GM19043 (cell line): ENCODE results near the gene LAPTM5.
"Not testable (repeated sequence)": the region's sequence is repeated elsewhere in the genome, so short reads cannot be mapped to it uniquely, and the experiment has no call there.

Experiments used
- ATAC-seq: cut with Tn5 transposase; IDR thresholded peaks from one replicate; pipeline ENCODE4 v1.9.1; 2021; ENCODE audit warnings: low read depth; ENCODE audit not compliant: unreplicated experiment

LAPTM5 gene

DNA sequence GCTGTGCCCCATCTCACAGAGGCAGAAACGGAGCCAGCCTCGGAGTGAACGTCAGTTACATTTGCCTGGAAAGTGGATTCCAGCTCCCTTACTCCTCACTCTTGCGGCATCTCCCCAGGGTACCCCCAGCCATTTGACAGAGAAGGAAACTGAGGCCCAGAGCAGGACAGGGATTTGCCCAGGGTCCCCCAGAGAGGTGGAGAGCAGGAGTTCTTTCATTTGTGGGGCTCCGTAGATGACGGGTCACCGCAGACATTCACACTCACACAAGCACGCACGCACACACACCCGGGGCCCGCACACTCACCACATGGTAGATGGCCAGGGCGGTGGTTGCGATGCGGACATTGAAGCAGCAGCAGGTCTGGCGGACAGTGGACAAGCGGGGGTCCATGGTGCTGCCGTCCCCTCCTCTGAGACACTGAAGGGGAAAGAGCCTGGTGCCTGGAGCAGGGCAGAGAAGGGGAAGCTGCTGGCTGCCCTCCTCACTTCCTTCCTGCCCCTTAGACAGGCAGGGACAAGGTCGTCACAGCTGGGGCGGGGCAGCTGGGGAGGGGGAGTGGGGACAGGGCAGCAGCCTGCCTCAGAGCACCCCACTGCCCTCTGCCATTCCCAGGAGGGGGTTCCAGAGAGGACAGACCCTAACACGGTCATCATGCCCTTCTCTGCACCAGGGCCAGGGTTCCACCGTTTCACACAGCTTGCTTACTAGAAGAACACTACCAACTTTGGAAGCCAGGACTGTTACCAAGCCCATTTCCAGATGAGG is at the start of gene LAPTM5:
TSS of gene LAPTM5 (minus strand) at position 423 of the 769 bp plus-strand sequence. CDS start at position 394, 29 bp downstream.
- ATAC-seq: no peak

DNA sequence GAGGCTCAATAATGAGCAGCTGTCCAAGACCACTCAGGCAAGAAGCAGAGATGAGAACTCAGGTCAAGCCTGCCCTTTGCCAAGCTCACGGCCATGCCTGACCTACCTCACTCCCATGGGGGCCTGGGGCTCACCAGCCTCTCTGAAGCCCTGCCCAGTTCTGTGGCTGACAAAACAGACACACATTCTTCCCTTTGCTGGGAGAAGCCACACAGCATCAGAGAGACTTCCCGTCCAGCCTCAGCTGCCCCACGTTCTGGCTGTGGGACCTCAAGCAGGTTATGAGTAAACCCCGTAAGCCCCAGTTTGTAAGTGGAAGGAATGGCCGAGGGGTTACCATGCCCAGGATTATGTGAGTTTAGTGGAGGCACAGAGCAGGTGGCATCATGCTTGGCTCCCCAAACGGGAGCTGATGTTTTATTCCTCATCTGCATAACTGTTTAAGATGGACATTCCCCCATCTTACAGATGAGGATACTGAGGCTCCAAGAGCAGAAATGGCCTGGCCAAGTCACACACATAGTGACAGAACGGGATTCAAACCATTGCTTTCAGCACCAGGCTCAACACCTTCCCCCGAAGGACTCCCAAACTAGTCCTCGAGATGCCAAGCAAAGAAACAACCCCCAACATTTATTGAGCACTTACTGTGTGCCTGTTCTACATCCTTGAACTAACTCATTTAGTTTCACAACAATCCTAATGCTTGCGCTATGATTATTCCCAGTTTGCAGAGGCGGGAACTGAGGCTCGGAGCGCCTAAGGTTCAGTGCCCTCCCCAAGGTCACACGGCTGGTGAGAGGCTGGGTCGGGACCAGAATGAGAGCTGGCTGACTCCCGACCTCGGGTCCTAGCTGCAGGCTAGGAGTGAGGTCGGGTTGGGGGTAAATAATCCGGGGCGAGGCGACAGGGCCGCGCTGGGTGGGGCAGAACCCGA is 49.1 kb upstream of the LAPTM5 start:
- no peak for ATAC-seq

DNA sequence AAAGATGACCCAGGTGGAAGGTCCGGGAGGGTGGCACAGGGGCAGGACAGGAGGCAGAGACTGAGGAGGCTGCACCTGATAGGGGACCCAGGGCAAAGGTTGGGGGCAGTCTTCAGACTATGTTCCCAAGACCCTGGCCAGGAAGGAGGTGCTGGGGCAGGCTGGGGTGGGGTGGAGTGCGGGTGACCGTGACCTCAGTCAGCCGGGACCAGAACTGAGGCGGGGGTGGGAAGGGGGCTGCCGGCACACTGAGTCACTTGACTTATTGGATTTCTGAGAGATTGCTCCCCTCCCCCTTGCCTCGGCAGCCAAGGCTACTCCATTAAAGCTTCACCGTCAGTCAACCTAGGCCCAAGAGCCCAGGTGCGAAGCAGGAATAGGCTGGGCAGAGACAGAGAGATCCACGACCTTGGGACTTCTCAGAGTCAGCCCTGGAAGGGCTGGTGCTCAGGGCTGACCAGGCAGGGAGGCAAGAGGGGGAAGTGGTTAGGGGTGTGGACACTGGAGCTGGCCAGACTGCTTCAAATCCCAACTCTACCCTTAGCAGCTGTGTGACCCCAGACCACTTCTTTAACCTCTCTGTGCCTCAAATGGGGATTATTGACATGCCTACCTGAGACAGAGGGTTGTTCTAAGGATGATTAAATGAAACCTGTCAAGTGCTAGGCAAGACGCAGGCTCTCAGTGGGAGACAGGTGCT is 47.9 kb upstream of the LAPTM5 start:
- ATAC-seq: no peak

DNA sequence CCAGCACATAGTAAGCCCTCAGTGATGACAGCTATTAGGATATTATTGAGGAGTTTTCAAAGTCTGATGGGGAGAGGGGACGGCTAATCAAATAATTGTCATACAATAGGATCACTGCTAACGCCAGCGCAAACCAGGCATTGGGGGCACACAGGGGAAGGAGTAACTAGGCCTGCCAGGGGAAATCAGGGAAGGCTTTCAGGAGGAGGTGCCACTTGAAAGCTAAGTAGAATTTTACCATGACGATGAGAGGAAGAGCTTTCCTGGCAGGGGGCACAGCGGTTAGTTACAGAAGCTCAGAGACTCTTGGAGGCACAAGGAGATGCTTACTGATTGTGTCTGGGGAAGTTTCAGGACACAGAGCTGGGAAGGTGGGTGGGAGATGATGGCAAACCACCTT is 47.2 kb upstream of the LAPTM5 start:
- no peak for ATAC-seq

- no peak for ATAC-seq
Measured at GRCh38 chr1:30804352-30804751, 46.8 kb upstream of the LAPTM5 start.

DNA sequence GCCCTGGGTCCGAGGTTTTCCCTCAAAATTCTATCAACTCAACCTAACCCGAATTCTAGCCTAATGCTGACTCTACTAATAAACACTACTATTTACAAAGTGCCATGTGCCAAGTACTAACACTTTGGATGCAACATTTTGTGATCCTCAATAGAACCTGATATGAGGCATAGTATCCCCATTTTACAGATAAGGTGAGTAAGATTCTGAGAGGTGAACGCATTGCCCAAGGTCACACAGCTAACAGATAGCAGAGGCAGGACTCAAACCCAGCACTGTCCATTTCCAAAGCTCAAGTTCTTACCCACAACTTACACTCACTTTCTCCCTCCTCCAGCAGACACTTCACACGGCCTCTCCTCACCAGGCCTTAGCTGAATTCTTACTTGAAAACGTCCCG is 46.0 kb upstream of the LAPTM5 start:
- no peak for ATAC-seq

DNA sequence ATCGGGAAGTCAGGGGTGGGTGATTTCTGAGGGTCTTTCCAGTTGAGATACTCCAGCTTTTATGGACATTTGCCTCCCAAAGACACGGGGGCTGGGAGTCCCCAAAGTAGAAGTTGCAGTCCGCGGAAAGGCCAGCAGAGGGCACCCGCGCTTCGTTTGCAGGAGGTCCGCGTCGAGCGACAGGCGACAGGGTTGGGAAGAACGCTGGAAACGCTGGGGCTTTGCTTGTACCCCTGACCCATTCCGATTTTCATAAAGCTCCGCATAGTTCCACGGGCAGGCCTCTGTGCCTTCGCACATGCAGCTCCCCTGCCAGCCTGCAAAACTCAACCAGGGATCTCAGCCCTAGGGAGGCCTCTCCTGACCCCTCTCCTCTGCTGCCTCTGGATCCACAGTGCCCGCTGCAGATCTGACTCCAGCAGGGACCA is 44.2 kb upstream of the LAPTM5 start:
- no peak for ATAC-seq

- no peak for ATAC-seq
Measured at GRCh38 chr1:30799233-30799511, 41.6 kb upstream of the LAPTM5 start.

- no peak for ATAC-seq
Measured at GRCh38 chr1:30798389-30799232, 41.0 kb upstream of the LAPTM5 start.

DNA sequence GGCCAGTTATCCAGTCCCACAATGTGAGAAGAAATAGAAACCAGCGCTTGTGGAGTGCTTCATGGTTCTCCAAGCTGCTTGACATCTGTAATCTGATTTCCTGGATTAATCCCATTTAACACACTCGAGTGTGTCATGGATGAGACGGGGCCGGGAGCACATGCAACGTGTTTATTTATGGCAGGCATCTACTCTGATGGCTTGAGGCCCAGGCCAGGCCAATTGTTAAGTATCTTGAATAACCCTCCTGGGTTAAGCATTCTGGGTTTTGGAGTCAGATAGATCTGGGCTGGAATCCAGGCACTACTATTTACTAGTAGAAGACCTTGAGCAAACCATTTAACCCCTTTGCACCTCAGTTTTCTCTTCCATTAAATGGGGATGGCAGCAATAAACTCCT is 37.5 kb upstream of the LAPTM5 start:
- no peak for ATAC-seq

- no peak for ATAC-seq
Measured at GRCh38 chr1:30794260-30794659, 36.7 kb upstream of the LAPTM5 start.

DNA sequence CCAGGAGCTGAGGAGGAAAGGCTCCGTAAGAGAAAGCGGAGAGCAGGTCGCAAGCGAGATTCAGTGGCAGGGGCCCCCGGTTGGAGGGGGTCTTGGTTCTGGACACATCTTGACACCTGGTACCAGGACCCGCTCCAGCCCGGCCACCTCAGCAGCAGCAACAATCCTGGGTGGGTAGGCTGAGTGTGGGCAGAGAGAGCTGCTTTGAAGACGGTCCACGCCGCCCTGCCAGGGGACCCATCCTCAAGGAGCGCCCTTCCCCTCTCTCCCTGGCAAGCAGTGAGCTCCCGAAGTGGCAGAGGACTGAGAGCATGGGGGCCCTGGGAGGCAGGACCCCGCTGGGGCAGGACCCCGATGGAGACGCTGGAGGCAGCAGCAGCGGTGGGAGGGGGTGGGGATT is 35.6 kb upstream of the LAPTM5 start:
- no peak for ATAC-seq

DNA sequence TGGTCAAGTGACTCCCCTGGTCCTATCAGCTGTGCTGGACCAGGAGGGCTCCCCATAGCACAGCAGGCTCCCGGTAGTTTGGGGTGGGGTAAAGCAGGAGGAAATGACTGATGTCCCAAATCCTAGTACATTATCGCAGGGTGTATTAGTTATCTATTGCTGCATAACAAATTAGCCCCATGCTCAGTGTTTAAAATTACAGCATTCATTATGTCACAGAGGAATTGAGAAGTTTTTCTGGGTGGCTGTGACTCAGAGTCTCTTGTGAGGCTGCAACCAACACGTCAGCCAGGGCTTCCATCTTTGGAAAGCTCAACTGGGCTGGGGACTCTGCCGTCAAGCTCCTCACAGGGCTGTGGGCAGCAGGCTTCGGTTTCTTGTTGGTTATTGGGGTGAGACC is 34.3 kb upstream of the LAPTM5 start:
- no peak for ATAC-seq

DNA sequence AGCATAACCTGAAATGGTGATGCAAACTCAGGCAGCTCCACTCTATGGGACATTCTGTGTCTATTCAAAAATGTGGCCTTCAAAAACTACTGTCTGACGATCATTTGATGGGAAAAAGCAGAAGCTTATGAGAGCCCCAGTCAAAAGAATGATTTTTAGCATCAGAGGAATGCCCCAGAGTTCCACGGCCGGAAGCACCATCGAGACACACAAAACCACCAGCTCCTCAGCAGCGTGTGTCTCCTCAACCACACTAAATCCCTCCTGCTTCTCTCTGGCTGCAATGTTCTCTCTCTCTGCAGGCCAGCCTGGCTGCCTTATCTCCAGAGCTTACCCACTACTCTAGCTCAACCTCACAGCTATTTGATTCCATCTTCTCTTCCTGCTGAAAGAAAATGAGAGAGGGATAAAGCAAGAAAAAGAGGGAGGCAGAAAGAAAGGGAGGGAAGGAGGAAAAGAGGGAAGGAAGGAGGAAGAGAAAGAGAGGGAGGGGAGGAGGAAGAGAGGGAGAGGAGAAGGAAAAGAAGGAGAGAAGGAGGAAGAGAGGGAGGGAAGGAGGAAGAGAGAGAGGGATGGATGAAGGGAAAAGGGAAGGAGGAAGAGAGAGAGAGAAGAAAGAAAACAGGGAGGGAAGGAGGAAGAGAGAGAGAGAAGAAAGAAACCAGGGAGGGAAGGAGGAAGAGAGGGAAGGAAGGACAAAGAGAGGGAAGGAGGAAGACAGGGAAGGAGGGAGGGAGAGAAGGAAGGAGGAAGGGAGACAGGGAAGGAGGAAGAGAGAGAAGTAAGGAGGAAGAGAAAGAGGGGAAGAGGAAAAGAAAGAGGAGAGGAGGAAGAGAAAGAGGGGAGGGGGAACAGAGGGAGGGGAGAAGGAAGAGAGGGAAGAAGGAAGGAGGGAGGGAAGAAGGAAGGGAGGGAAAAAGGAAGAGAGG is 33.5 kb upstream of the LAPTM5 start:
- no peak for ATAC-seq

DNA sequence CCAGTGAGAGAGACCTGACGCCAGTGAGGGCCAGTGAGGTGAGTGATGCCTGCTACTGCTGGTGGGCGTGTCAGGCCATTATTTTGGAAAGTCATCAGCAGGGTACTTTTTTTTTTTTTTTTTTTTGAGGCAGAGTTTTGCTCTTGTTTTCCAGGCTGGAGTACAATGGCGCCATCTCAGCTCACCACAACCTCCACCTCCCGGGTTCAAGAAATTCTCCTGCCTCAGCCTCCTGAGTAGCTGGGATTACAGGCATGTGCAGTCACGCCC is 32.6 kb upstream of the LAPTM5 start:
- not testable (repeated sequence) for ATAC-seq

DNA sequence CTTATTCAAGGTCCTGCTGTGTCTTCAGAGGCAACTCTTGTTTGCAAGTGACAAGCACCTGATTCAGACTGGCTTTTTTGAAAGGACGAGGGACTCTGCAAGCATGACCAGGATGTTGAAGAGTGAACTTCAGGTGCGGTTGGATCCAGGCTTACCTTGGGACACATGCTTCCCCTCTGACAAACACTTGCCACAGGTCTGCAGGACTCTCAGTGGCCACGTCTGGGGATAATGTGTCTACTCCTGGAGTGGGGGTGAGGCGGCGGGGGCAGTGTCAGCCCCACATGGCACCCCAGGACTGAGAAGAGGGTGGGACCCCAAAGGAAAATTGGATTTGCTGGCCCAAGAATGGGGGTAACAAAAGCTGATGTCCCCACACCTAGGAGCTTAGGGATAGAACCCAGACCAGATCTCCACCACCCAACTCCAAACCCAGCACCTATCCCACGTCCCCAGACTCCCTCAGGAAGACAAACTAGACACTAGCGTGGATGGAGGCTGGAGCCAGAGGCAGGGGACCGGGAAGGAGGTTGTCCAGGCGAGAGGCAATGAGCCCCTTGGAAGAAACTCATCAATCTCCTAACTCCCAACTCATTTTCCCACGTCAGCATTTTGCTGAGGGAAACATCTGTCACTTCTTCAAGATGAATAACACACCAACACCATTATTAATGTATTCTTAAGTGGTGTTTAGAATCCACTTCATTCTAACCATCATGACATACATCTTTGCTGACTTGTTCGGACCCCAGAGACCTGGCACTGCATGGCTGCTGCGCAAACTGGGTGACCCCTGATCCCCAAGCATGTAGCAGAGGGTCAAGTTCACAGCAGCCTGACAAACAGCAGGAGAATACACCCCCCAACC is 32.0 kb upstream of the LAPTM5 start:
- no peak for ATAC-seq

- ATAC-seq: no peak
Measured at GRCh38 chr1:30788580-30789387, 31.2 kb upstream of the LAPTM5 start.
